Smooth muscle cell (in vitro differentiated cells): Measurements from ENCODE around the gene LRP1B. TPM values are rescaled to one million over a fixed set of nuclear protein-coding genes. Genes with fewer than 3 reads are reported as not detected.
A peak's percentile ranks its signal among the peaks of the same experiment; 100 is the strongest.

Source experiments
- DNase-seq: peaks from one replicate; lab custom pipeline; 2025; ENCODE audit not compliant: unreplicated experiment; lab: John Stamatoyannopoulos, UW
- H2AFZ ChIP-seq: fragments of 200-600 bp; sonication (generic); 2 replicates; pipeline ENCODE4 v1.6.0; 2016; ENCODE audit warnings: antibody characterized with exemption, low read depth, mild to moderate bottlenecking
- H3F3A ChIP-seq: fragments of 200-600 bp; sonication (generic); 2 replicates; pipeline ENCODE4 v1.6.0; 2017; ENCODE audit warnings: antibody characterized with exemption, low read depth
- H3K27ac ChIP-seq: fragments of 200-600 bp; sonication (generic); 2 replicates; pipeline ENCODE4 v1.5.1; 2016; ENCODE audit warnings: low read depth, mild to moderate bottlenecking
- H3K27me3 ChIP-seq: fragments of 200-600 bp; sonication (generic); 2 replicates; pipeline ENCODE4 v1.6.1; 2016; ENCODE audit warnings: low read depth, mild to moderate bottlenecking
- H3K36me3 ChIP-seq: fragments of 200-600 bp; sonication (generic); 2 replicates; pipeline ENCODE4 v1.5.1; 2016; ENCODE audit warnings: low read depth
- H3K4me1 ChIP-seq: fragments of 200-600 bp; sonication (generic); 2 replicates; pipeline ENCODE4 v1.5.1; 2016; ENCODE audit warnings: low read depth
- H3K4me2 ChIP-seq: fragments of 200-600 bp; sonication (generic); 2 replicates; pipeline ENCODE4 v1.6.0; 2016; ENCODE audit warnings: mild to moderate bottlenecking
- H3K4me3 ChIP-seq: fragments of 200-600 bp; sonication (generic); 2 replicates; pipeline ENCODE4 v1.5.1; 2016; ENCODE audit warnings: mild to moderate bottlenecking
- H3K79me2 ChIP-seq: fragments of 200-600 bp; sonication (generic); 2 replicates; pipeline ENCODE4 v1.6.0; 2016; ENCODE audit warnings: low read depth, mild to moderate bottlenecking
- H3K9ac ChIP-seq: fragments of 200-600 bp; sonication (generic); 2 replicates; pipeline ENCODE4 v1.6.0; 2016; ENCODE audit warnings: low read depth
- H3K9me3 ChIP-seq: fragments of 200-600 bp; sonication (generic); replicated peaks from 2 replicates; pipeline ENCODE4 v1.5.1; 2016; ENCODE audit warnings: low read depth
- H4K20me1 ChIP-seq: fragments of 200-600 bp; sonication (generic); 2 replicates; pipeline ENCODE4 v1.6.0; 2016; ENCODE audit warnings: low read depth
- CTCF ChIP-seq: fragments of 200-600 bp; sonication (generic); IDR thresholded peaks from 2 replicates; pipeline ENCODE4 v1.5.1; 2017; ENCODE audit warnings: borderline replicate concordance, mild to moderate bottlenecking, antibody characterized with exemption; ENCODE audit not compliant: insufficient read depth, poor library complexity, severe bottlenecking
- WGBS: methylation state at CpG from one replicate; pipeline ENCODE4 v1.1.7; 2016; ENCODE audit warnings: low lambda C conversion rate; 5-methylcytosine and 5-hydroxymethylcytosine counted together
- polyA plus RNA-seq: library from polyadenylated mRNA; unstranded; fragments of >200 nt; fragmentation: Nextera tagmentation; extraction: Ambion mirVana; gene quantifications from 2 replicates; pipeline ENCODE4 v1.2.1, GENCODE V29; 2016
- total RNA-seq: library from RNA; depleted of rRNA; stranded (reverse); fragments of >200 nt; gene quantifications from 2 replicates; pipeline ENCODE4 v1.2.3, GENCODE V29; 2014

The LRP1B gene
- total and polyA plus RNA-seq, 2 experiments from 2014 or later = 0.08 to 2.9 TPM

- whole genome bisulfite sequencing = 77% methylated on average over 6 of the region's 6 CpGs
- no peak overlapping the region for H3K4me2 ChIP-seq
Measured at GRCh38 chr2:142041996-142042395, 88.8 kb downstream of the LRP1B start.

GRCh38 chr2:142041105-142041504, 89.7 kb downstream of the LRP1B start:
- no peaks in the 10 kb centered on the region for H3K36me3 ChIP-seq
- TF ChIP-seq CTCF = no peak
- DNase-seq = no peak
- H3K9ac ChIP-seq = no peak overlapping the region
- H3K27ac ChIP-seq = peak overlapping the region; percentile 17
- no peaks in the 10 kb centered on the region for H3K27me3 ChIP-seq
- H3K9me3 ChIP-seq = no peaks in the 10 kb centered on the region
- peaks cover 14% of the 10 kb centered on the region for H3K4me1 ChIP-seq
- no peaks in the 10 kb centered on the region for H3K79me2 ChIP-seq
- no peak overlapping the region for H3K4me2 ChIP-seq
- WGBS = 98% methylated on average over 1 of the region's 1 CpG
- H4K20me1 ChIP-seq = no peaks in the 10 kb centered on the region
- no peak overlapping the region for H2AFZ ChIP-seq
- no peak overlapping the region for H3K4me3 ChIP-seq
- peaks cover 3% of the 10 kb centered on the region for H3F3A ChIP-seq

More at GRCh38 chr2:142041996-142042395, 88.8 kb downstream of the LRP1B start:
- Histone ChIP-seq H3K36me3 (no peaks in the 10 kb centered on the region), H3K27ac (no peak overlapping the region), H3K9me3 (no peaks in the 10 kb centered on the region), H3K79me2 (no peaks in the 10 kb centered on the region), H3K4me1 (peaks cover 11% of the 10 kb centered on the region), H3K27me3 (no peaks in the 10 kb centered on the region), H3F3A (peaks cover 3% of the 10 kb centered on the region), H4K20me1 (no peaks in the 10 kb centered on the region), H3K9ac (no peak overlapping the region), H3K4me3 (no peak overlapping the region), H2AFZ (no peak overlapping the region)
- no peak for DNase-seq
- TF ChIP-seq CTCF = no peak

GRCh38 chr2:142040556-142040955, 90.3 kb downstream of the LRP1B start:
- Histone ChIP-seq H3K36me3 (no peaks in the 10 kb centered on the region), H4K20me1 (no peaks in the 10 kb centered on the region), H3K27ac (peak overlapping the region; percentile 11), H3K4me3 (no peak overlapping the region), H3K4me1 (peaks cover 14% of the 10 kb centered on the region), H3K79me2 (no peaks in the 10 kb centered on the region), H3F3A (peaks cover 3% of the 10 kb centered on the region), H3K9ac (no peak overlapping the region), H3K9me3 (no peaks in the 10 kb centered on the region), H3K4me2 (no peak overlapping the region), H2AFZ (no peak overlapping the region), H3K27me3 (no peaks in the 10 kb centered on the region)
- TF ChIP-seq CTCF = no peak
- 89% methylated on average over 1 of the region's 1 CpG for WGBS
- DNase-seq = no peak

- Histone ChIP-seq H3F3A (peaks cover 3% of the 10 kb centered on the region), H3K9ac (no peak overlapping the region), H3K4me2 (no peak overlapping the region), H3K9me3 (no peaks in the 10 kb centered on the region), H3K4me3 (no peak overlapping the region), H3K27ac (no peak overlapping the region), H3K27me3 (no peaks in the 10 kb centered on the region), H3K4me1 (peaks cover 14% of the 10 kb centered on the region), H4K20me1 (no peaks in the 10 kb centered on the region), H3K79me2 (no peaks in the 10 kb centered on the region), H3K36me3 (no peaks in the 10 kb centered on the region), H2AFZ (no peak overlapping the region)
- no peak for DNase-seq
- 97% methylated on average over 1 of the region's 1 CpG for WGBS
- no peak for TF ChIP-seq CTCF
Measured at GRCh38 chr2:142038826-142039225, 92.0 kb downstream of the LRP1B start.
